Mononuclear cell (primary cell): Measurements from ENCODE around the gene PDGFB. TPM values are rescaled to one million over a fixed set of nuclear protein-coding genes. Genes with fewer than 3 reads are reported as not detected.

ENCODE experiments used
- H3K27me3 ChIP-seq: 2 replicates; pipeline ENCODE4 v1.6.0; 2011; ENCODE audit warnings: low read length, control low read depth; ENCODE audit not compliant: insufficient read depth
- H3K4me1 ChIP-seq: 2 replicates; pipeline ENCODE4 v1.5.1; 2011; ENCODE audit warnings: mild to moderate bottlenecking, low read length, control low read depth; ENCODE audit not compliant: insufficient read depth
- H3K4me3 ChIP-seq: 2 replicates; pipeline ENCODE4 v1.5.1; 2011; ENCODE audit warnings: mild to moderate bottlenecking, low read length, moderate library complexity
- H3K9me3 ChIP-seq: 2 replicates; pipeline ENCODE4 v1.5.1; 2011; ENCODE audit warnings: low read depth, mild to moderate bottlenecking, control low read depth, low read length
- total RNA-seq: library from RNA; depleted of rRNA; stranded (reverse); fragments of >200 nt; gene quantifications from one replicate; pipeline ENCODE4 v1.2.3, GENCODE V29; 2012

PDGFB gene
- total RNA-seq, 1 donor, result 1.2 TPM

GRCh38 chr22:39177456-39177775 lies 67.4 kb downstream of the PDGFB start:
- Histone ChIP-seq H3K4me1 (peaks cover 39% of the 10 kb centered on the region), H3K4me3 (no peak overlapping the region), H3K27me3 (no peaks in the 10 kb centered on the region), H3K9me3 (no peaks in the 10 kb centered on the region)

GRCh38 chr22:39176714-39177455 lies 67.9 kb downstream of the PDGFB start:
- H3K9me3 ChIP-seq, result no peaks in the 10 kb centered on the region
- no peaks in the 10 kb centered on the region for H3K27me3 ChIP-seq
- H3K4me1 ChIP-seq, result peaks cover 42% of the 10 kb centered on the region
- H3K4me3 ChIP-seq, result no peak overlapping the region

GRCh38 chr22:39176143-39176713 lies 68.6 kb downstream of the PDGFB start:
- Histone ChIP-seq H3K4me3 (no peak overlapping the region), H3K27me3 (no peaks in the 10 kb centered on the region), H3K4me1 (peaks cover 49% of the 10 kb centered on the region)

GRCh38 chr22:39175353-39176142 lies 69.2 kb downstream of the PDGFB start:
- no peaks in the 10 kb centered on the region for H3K27me3 ChIP-seq
- no peaks in the 10 kb centered on the region for H3K9me3 ChIP-seq
- no peak overlapping the region for H3K4me3 ChIP-seq
- peaks cover 55% of the 10 kb centered on the region for H3K4me1 ChIP-seq

More at GRCh38 chr22:39176143-39176713, 68.6 kb downstream of the PDGFB start:
- no peaks in the 10 kb centered on the region for H3K9me3 ChIP-seq

- Histone ChIP-seq H3K4me3 (no peak overlapping the region), H3K4me1 (peaks cover 56% of the 10 kb centered on the region), H3K9me3 (no peaks in the 10 kb centered on the region), H3K27me3 (no peaks in the 10 kb centered on the region)
Observed at GRCh38 chr22:39174498-39175352, 70.1 kb downstream of the PDGFB start.

- no peaks in the 10 kb centered on the region for H3K9me3 ChIP-seq
- H3K4me3 ChIP-seq, result no peak overlapping the region
- H3K4me1 ChIP-seq, result peaks cover 56% of the 10 kb centered on the region
- no peaks in the 10 kb centered on the region for H3K27me3 ChIP-seq
Observed at GRCh38 chr22:39173787-39174497, 70.8 kb downstream of the PDGFB start.

Other genes starting within 250 kb of the PDGFB start
- 9.2 TPM for gene APOBEC3C, start 230.7 kb downstream of the PDGFB start, total RNA-seq
- gene APOBEC3D, start 223.9 kb downstream of the PDGFB start, total RNA-seq, result 2.5 TPM
- gene APOBEC3F, start 204.1 kb downstream of the PDGFB start, total RNA-seq, result 0.94 TPM
- gene APOBEC3G, start 167.7 kb downstream of the PDGFB start, total RNA-seq, result 31.3 TPM
- gene APOBEC3H, start 147.7 kb downstream of the PDGFB start, total RNA-seq, result 1.9 TPM
- gene CBX7, start 92.3 kb downstream of the PDGFB start, total RNA-seq, result 28.8 TPM
- 4,267 TPM for gene RPL3, start 74.6 kb upstream of the PDGFB start, total RNA-seq
- gene SYNGR1, start 105.0 kb upstream of the PDGFB start, total RNA-seq, result 6.5 TPM
- 9.1 TPM for gene TAB1, start 154.8 kb upstream of the PDGFB start, total RNA-seq
- 0.21 TPM for gene MGAT3, start 212.0 kb upstream of the PDGFB start, total RNA-seq